ENCODE data around the gene GREM2.

The GREM2 gene

GRCh38 chr1:240501115-240501514, 110.8 kb downstream of the GREM2 start:
- Histone ChIP-seq H3K4me1 (ENCODE audit: control insufficient read depth, insufficient read depth, low read length, unreplicated experiment) (peaks cover 22% of the 10 kb centered on the region), H3K79me2 (ENCODE audit: control insufficient read depth, insufficient read depth, low read length, unreplicated experiment) (no peaks in the 10 kb centered on the region), H3K27me3 (ENCODE audit: insufficient read depth, low read length) (no peaks in the 10 kb centered on the region), H2AFZ (ENCODE audit: low read length, unreplicated experiment) (peak overlapping the region; percentile 64), H3K36me3 (ENCODE audit: insufficient read depth, low read length) (no peaks in the 10 kb centered on the region), H3K4me3 (ENCODE audit: low read depth, low read length) (no peak overlapping the region), H3K27ac (ENCODE audit: low read depth, low read length) (peak overlapping the region; percentile 17; the same call in 1 of the 2 replicates)

GRCh38 chr1:240500647-240501046, 111.3 kb downstream of the GREM2 start:
- Histone ChIP-seq H3K4me3 (ENCODE audit: low read depth, low read length) (no peak overlapping the region), H3K79me2 (ENCODE audit: control insufficient read depth, insufficient read depth, low read length, unreplicated experiment) (no peaks in the 10 kb centered on the region), H3K36me3 (ENCODE audit: insufficient read depth, low read length) (no peaks in the 10 kb centered on the region), H2AFZ (ENCODE audit: low read length, unreplicated experiment) (no peak overlapping the region), H3K27me3 (ENCODE audit: insufficient read depth, low read length) (no peaks in the 10 kb centered on the region), H3K27ac (ENCODE audit: low read depth, low read length) (peak overlapping the region; percentile 17; the same call in 1 of the 2 replicates), H3K4me1 (ENCODE audit: control insufficient read depth, insufficient read depth, low read length, unreplicated experiment) (peaks cover 22% of the 10 kb centered on the region)

GRCh38 chr1:240499012-240499411, 112.9 kb downstream of the GREM2 start:
- no peaks in the 10 kb centered on the region for H3K36me3 ChIP-seq (ENCODE audit: insufficient read depth, low read length)
- H3K79me2 ChIP-seq (ENCODE audit: control insufficient read depth, insufficient read depth, low read length, unreplicated experiment): no peaks in the 10 kb centered on the region
- H3K4me1 ChIP-seq (ENCODE audit: control insufficient read depth, insufficient read depth, low read length, unreplicated experiment): peaks cover 22% of the 10 kb centered on the region
- H2AFZ ChIP-seq (ENCODE audit: low read length, unreplicated experiment): peak overlapping the region; percentile 8
- H3K4me3 ChIP-seq (ENCODE audit: low read depth, low read length): no peak overlapping the region
- no peak overlapping the region for H3K27ac ChIP-seq (ENCODE audit: low read depth, low read length)
- H3K27me3 ChIP-seq (ENCODE audit: insufficient read depth, low read length): no peaks in the 10 kb centered on the region

- no peaks in the 10 kb centered on the region for H3K79me2 ChIP-seq (ENCODE audit: control insufficient read depth, insufficient read depth, low read length, unreplicated experiment)
- H3K36me3 ChIP-seq (ENCODE audit: insufficient read depth, low read length): no peaks in the 10 kb centered on the region
- peaks cover 22% of the 10 kb centered on the region for H3K4me1 ChIP-seq (ENCODE audit: control insufficient read depth, insufficient read depth, low read length, unreplicated experiment)
- H2AFZ ChIP-seq (ENCODE audit: low read length, unreplicated experiment): no peak overlapping the region
- H3K4me3 ChIP-seq (ENCODE audit: low read depth, low read length): no peak overlapping the region
- H3K27ac ChIP-seq (ENCODE audit: low read depth, low read length): no peak overlapping the region
- H3K27me3 ChIP-seq (ENCODE audit: insufficient read depth, low read length): no peaks in the 10 kb centered on the region
These were observed 113.6 kb downstream of the GREM2 start for GRCh38 chr1:240498335-240498734.

GRCh38 chr1:240497908-240498307, 114.0 kb downstream of the GREM2 start:
- no peaks in the 10 kb centered on the region for H3K27me3 ChIP-seq (ENCODE audit: insufficient read depth, low read length)
- no peak overlapping the region for H2AFZ ChIP-seq (ENCODE audit: low read length, unreplicated experiment)
- H3K4me3 ChIP-seq (ENCODE audit: low read depth, low read length): no peak overlapping the region
- H3K36me3 ChIP-seq (ENCODE audit: insufficient read depth, low read length): no peaks in the 10 kb centered on the region
- no peak overlapping the region for H3K27ac ChIP-seq (ENCODE audit: low read depth, low read length)
- peaks cover 22% of the 10 kb centered on the region for H3K4me1 ChIP-seq (ENCODE audit: control insufficient read depth, insufficient read depth, low read length, unreplicated experiment)
- no peaks in the 10 kb centered on the region for H3K79me2 ChIP-seq (ENCODE audit: control insufficient read depth, insufficient read depth, low read length, unreplicated experiment)

GRCh38 chr1:240496941-240497340, 115.0 kb downstream of the GREM2 start:
- Histone ChIP-seq H3K36me3 (ENCODE audit: insufficient read depth, low read length) (no peaks in the 10 kb centered on the region), H3K4me1 (ENCODE audit: control insufficient read depth, insufficient read depth, low read length, unreplicated experiment) (peaks cover 22% of the 10 kb centered on the region), H3K27ac (ENCODE audit: low read depth, low read length) (no peak overlapping the region), H2AFZ (ENCODE audit: low read length, unreplicated experiment) (no peak overlapping the region), H3K4me3 (ENCODE audit: low read depth, low read length) (no peak overlapping the region), H3K27me3 (ENCODE audit: insufficient read depth, low read length) (no peaks in the 10 kb centered on the region), H3K79me2 (ENCODE audit: control insufficient read depth, insufficient read depth, low read length, unreplicated experiment) (no peaks in the 10 kb centered on the region)

- H3K27ac ChIP-seq (ENCODE audit: low read depth, low read length): no peak overlapping the region
- no peaks in the 10 kb centered on the region for H3K79me2 ChIP-seq (ENCODE audit: control insufficient read depth, insufficient read depth, low read length, unreplicated experiment)
- peaks cover 23% of the 10 kb centered on the region for H3K4me1 ChIP-seq (ENCODE audit: control insufficient read depth, insufficient read depth, low read length, unreplicated experiment)
- no peaks in the 10 kb centered on the region for H3K36me3 ChIP-seq (ENCODE audit: insufficient read depth, low read length)
- no peaks in the 10 kb centered on the region for H3K27me3 ChIP-seq (ENCODE audit: insufficient read depth, low read length)
- H3K4me3 ChIP-seq (ENCODE audit: low read depth, low read length): no peak overlapping the region
- no peak overlapping the region for H2AFZ ChIP-seq (ENCODE audit: low read length, unreplicated experiment)
These were observed 115.6 kb downstream of the GREM2 start for GRCh38 chr1:240496356-240496755.

GRCh38 chr1:240495601-240496000, 116.4 kb downstream of the GREM2 start:
- peaks cover 22% of the 10 kb centered on the region for H3K4me1 ChIP-seq (ENCODE audit: control insufficient read depth, insufficient read depth, low read length, unreplicated experiment)
- H3K36me3 ChIP-seq (ENCODE audit: insufficient read depth, low read length): no peaks in the 10 kb centered on the region
- H3K79me2 ChIP-seq (ENCODE audit: control insufficient read depth, insufficient read depth, low read length, unreplicated experiment): no peaks in the 10 kb centered on the region
- no peak overlapping the region for H2AFZ ChIP-seq (ENCODE audit: low read length, unreplicated experiment)
- no peak overlapping the region for H3K27ac ChIP-seq (ENCODE audit: low read depth, low read length)
- H3K27me3 ChIP-seq (ENCODE audit: insufficient read depth, low read length): no peaks in the 10 kb centered on the region
- no peak overlapping the region for H3K4me3 ChIP-seq (ENCODE audit: low read depth, low read length)

- Histone ChIP-seq H3K36me3 (ENCODE audit: insufficient read depth, low read length) (no peaks in the 10 kb centered on the region), H3K4me1 (ENCODE audit: control insufficient read depth, insufficient read depth, low read length, unreplicated experiment) (peaks cover 11% of the 10 kb centered on the region)
These were observed 119.0 kb downstream of the GREM2 start for GRCh38 chr1:240492832-240493440.

GRCh38 chr1:240491796-240492195, 120.2 kb downstream of the GREM2 start:
- H3K79me2 ChIP-seq (ENCODE audit: control insufficient read depth, insufficient read depth, low read length, unreplicated experiment): no peaks in the 10 kb centered on the region
- no peak overlapping the region for H3K4me3 ChIP-seq (ENCODE audit: low read depth, low read length)
- no peaks in the 10 kb centered on the region for H3K27me3 ChIP-seq (ENCODE audit: insufficient read depth, low read length)
- H3K36me3 ChIP-seq (ENCODE audit: insufficient read depth, low read length): no peaks in the 10 kb centered on the region
- H2AFZ ChIP-seq (ENCODE audit: low read length, unreplicated experiment): no peak overlapping the region
- no peak overlapping the region for H3K27ac ChIP-seq (ENCODE audit: low read depth, low read length)
- H3K4me1 ChIP-seq (ENCODE audit: control insufficient read depth, insufficient read depth, low read length, unreplicated experiment): peaks cover 11% of the 10 kb centered on the region

More at GRCh38 chr1:240492832-240493440, 119.0 kb downstream of the GREM2 start:
- Histone ChIP-seq H3K27me3 (ENCODE audit: insufficient read depth, low read length) (no peaks in the 10 kb centered on the region), H3K27ac (ENCODE audit: low read depth, low read length) (no peak overlapping the region), H3K4me3 (ENCODE audit: low read depth, low read length) (no peak overlapping the region), H3K79me2 (ENCODE audit: control insufficient read depth, insufficient read depth, low read length, unreplicated experiment) (no peaks in the 10 kb centered on the region), H2AFZ (ENCODE audit: low read length, unreplicated experiment) (no peak overlapping the region)

GRCh38 chr1:240491156-240491555, 120.8 kb downstream of the GREM2 start:
- Histone ChIP-seq H3K79me2 (ENCODE audit: control insufficient read depth, insufficient read depth, low read length, unreplicated experiment) (no peaks in the 10 kb centered on the region), H2AFZ (ENCODE audit: low read length, unreplicated experiment) (no peak overlapping the region), H3K4me1 (ENCODE audit: control insufficient read depth, insufficient read depth, low read length, unreplicated experiment) (peaks cover 11% of the 10 kb centered on the region), H3K36me3 (ENCODE audit: insufficient read depth, low read length) (no peaks in the 10 kb centered on the region), H3K27me3 (ENCODE audit: insufficient read depth, low read length) (no peaks in the 10 kb centered on the region), H3K4me3 (ENCODE audit: low read depth, low read length) (no peak overlapping the region), H3K27ac (ENCODE audit: low read depth, low read length) (no peak overlapping the region)

Data from ACC112 (cell line).